Esophagus squamous epithelium (tissue), 5 donors: Measurements from ENCODE around the gene TRPC3. TPM values are rescaled to one million over a fixed set of nuclear protein-coding genes. Genes with fewer than 3 reads are reported as not detected.

ENCODE experiments used
- DNase-seq: peaks from one replicate; lab custom pipeline; 2025; lab: John Stamatoyannopoulos, UW
- H3K27ac ChIP-seq, 4 donors: fragments of 200-600 bp; sonication (generic); one replicate each; pipeline ENCODE4 v1.5.1; 2016 to 2019; ENCODE audit warnings: mild to moderate bottlenecking in 1 of 4
- H3K27me3 ChIP-seq, 4 donors: fragments of 200-600 bp; sonication (generic); 1 replicate in 3 of 4; 2 replicates in 1 of 4; pipeline versions ENCODE4 v1.5.1 to v1.6.0; 2017 to 2021; ENCODE audit warnings: antibody characterized with exemption in 1 of 4
- H3K36me3 ChIP-seq, 3 donors: fragments of 200-600 bp; sonication (generic); one replicate each; pipeline ENCODE4 v1.5.1; 2016 to 2019
- H3K4me1 ChIP-seq, 3 donors: fragments of 200-600 bp; sonication (generic); one replicate each; pipeline ENCODE4 v1.5.1; 2017 to 2019
- H3K4me3 ChIP-seq, 4 donors: fragments of 200-600 bp; sonication (generic); 1 replicate in 3 of 4; 2 replicates in 1 of 4; pipeline ENCODE4 v1.5.1; 2016 to 2019; ENCODE audit warnings: mild to moderate bottlenecking in 2 of 4, moderate library complexity in 1 of 4
- H3K9me3 ChIP-seq, 3 donors: fragments of 200-600 bp; sonication (generic); one replicate each; pipeline ENCODE4 v1.5.1; 2016 to 2019
- POLR2A ChIP-seq, 4 donors: fragments of 450-650 bp; IDR thresholded peaks; one replicate each; pipeline ENCODE4 v1.6.1; 2017; ENCODE audit warnings: antibody characterized with exemption in 4 of 4, mild to moderate bottlenecking in 4 of 4, moderate library complexity in 3 of 4
- WGBS, 2 donors: methylation state at CpG; one replicate each; pipeline ENCODE4 v1.1.5; 2018; 5-methylcytosine and 5-hydroxymethylcytosine counted together
- intact Hi-C: fragments of 100-400 bp; cut with DNase I; formaldehyde crosslinking; loops from one replicate; pipeline ENCODE4 v1.15.0; 2022
- total RNA-seq, 4 donors: library from RNA; depleted of rRNA; stranded (reverse); fragments of >200 nt; gene quantifications; one replicate each; pipeline ENCODE4 v1.1.0, GENCODE V29; 2016
- TF ChIP-seq, protein P1 (sequence below), 6 experiments: fragments of 450-650 bp in 4 of 6; fragments of 200-600 bp in 2 of 6; sonication (generic) in 2 of 6; IDR thresholded peaks; one replicate each; pipeline ENCODE4 v1.5.1; 2016 to 2019; ENCODE audit warnings: antibody characterized with exemption in 6 of 6, mild to moderate bottlenecking in 4 of 6, moderate library complexity in 4 of 6
- donor health status: DM: yes; HTN: yes; CAD: no.

The TRPC3 gene
- total RNA-seq, 4 donors from 2014 or later = 0.09 to 0.19 TPM; not detected in 2

GRCh38 chr4:121869841-121870822 is 81.7 kb downstream of the TRPC3 start, which contains the start of gene BBS7:
BBS7 (minus strand) TSS chr4:121870474; CDS start chr4:121870313, 161 bp downstream.
- peaks cover 3 to 16% (median 7%) of the 10 kb centered on the region in 3 donors for H3K4me1 ChIP-seq
- intact Hi-C loops = no loop called here
- TF ChIP-seq, protein P1, sequence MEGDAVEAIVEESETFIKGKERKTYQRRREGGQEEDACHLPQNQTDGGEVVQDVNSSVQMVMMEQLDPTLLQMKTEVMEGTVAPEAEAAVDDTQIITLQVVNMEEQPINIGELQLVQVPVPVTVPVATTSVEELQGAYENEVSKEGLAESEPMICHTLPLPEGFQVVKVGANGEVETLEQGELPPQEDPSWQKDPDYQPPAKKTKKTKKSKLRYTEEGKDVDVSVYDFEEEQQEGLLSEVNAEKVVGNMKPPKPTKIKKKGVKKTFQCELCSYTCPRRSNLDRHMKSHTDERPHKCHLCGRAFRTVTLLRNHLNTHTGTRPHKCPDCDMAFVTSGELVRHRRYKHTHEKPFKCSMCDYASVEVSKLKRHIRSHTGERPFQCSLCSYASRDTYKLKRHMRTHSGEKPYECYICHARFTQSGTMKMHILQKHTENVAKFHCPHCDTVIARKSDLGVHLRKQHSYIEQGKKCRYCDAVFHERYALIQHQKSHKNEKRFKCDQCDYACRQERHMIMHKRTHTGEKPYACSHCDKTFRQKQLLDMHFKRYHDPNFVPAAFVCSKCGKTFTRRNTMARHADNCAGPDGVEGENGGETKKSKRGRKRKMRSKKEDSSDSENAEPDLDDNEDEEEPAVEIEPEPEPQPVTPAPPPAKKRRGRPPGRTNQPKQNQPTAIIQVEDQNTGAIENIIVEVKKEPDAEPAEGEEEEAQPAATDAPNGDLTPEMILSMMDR (IDR thresholded peaks at IDR 0.05) = no peak
- TF ChIP-seq POLR2A (IDR thresholded peaks at IDR 0.05) = peak in 2 of 4 donors; percentile 56 to 73
- no peaks in the 10 kb centered on the region for H3K9me3 ChIP-seq
- H3K27ac ChIP-seq = peak within 1 kb of the TSS; percentile 88 to 95 (median 94)
- peak; percentile 80 for DNase-seq
- 0 to 2% methylated on average over 9 to 14 of the region's 58 CpGs for WGBS, 2 donors
- peaks cover 0 to 20% (median 0%) of the 10 kb centered on the region in 3 donors for H3K36me3 ChIP-seq
- H3K4me3 ChIP-seq = peak within 1 kb of the TSS; percentile 71 to 93 (median 76)
- no peaks in the 10 kb centered on the region for H3K27me3 ChIP-seq

DNA sequence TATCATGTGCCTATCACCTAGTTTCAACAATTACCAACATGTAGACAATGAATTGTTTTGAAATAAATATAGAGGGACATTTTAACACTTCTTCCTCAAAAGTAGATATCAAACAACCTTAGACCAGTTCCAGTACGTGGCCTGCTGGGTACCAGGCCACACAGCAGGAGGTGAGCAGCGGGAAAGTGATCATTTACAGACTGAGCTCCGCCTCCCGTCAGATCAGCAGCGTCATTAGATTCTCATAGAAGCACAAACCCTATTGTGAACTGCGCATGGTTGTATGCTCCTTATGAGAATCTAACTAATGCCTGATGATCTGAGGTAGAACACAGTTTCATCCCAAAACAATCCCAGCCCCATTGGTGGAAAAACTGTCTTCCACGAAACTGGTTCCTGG is 88.1 kb downstream of the TRPC3 start:
- 87 to 88% methylated on average over 7 of the region's 7 CpGs for WGBS, 2 donors
- no peak for TF ChIP-seq POLR2A (IDR thresholded peaks at IDR 0.05)
- TF ChIP-seq, protein P1 (IDR thresholded peaks at IDR 0.05) = no peak
- Histone ChIP-seq H3K4me3 (no peak overlapping the region), H3K27ac (no peak overlapping the region), H3K36me3 (peaks cover 0 to 61% (median 3%) of the 10 kb centered on the region in 3 donors), H3K9me3 (no peaks in the 10 kb centered on the region), H3K27me3 (no peaks in the 10 kb centered on the region), H3K4me1 (peaks cover 0 to 1% (median under 1%) of the 10 kb centered on the region in 3 donors)
- intact Hi-C loops = no loop called here
- no peak for DNase-seq

- peaks cover 0 to 73% (median 6%) of the 10 kb centered on the region in 3 donors for H3K36me3 ChIP-seq
- intact Hi-C loops = no loop called here
- no peak for TF ChIP-seq POLR2A (IDR thresholded peaks at IDR 0.05)
- TF ChIP-seq, protein P1 (IDR thresholded peaks at IDR 0.05) = no peak
Measured at GRCh38 chr4:121861426-121861825, 90.4 kb downstream of the TRPC3 start.

DNA sequence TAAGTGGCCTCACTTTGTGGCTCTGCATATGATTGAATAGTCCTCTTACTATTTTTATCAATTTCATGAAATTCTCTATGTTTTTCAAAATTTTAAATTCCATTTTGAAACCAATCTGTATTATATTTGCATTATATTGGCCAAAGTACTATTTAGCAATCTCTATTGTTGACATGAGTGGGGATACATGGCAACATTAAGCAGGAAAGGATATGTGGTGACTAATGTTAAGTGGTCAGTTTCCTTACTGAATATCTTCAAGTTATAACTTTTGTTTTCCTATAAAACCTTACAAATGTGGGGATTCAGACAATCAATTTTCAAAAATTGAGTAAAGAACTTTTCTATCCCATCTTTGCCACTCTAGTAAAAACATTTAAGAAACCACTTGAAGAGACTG is 91.7 kb downstream of the TRPC3 start:
- no peaks in the 10 kb centered on the region for H3K4me1 ChIP-seq
- intact Hi-C loops = no loop called here
- no peak for TF ChIP-seq POLR2A (IDR thresholded peaks at IDR 0.05)
- TF ChIP-seq, protein P1 (IDR thresholded peaks at IDR 0.05) = no peak
- H3K36me3 ChIP-seq = peaks cover 0 to 66% (median 6%) of the 10 kb centered on the region in 3 donors
- no peak for DNase-seq
- no peak overlapping the region for H3K27ac ChIP-seq
- no peak overlapping the region for H3K4me3 ChIP-seq
- no peaks in the 10 kb centered on the region for H3K27me3 ChIP-seq
- no peaks in the 10 kb centered on the region for H3K9me3 ChIP-seq

More at GRCh38 chr4:121861426-121861825, 90.4 kb downstream of the TRPC3 start:
- no peaks in the 10 kb centered on the region for H3K9me3 ChIP-seq
- H3K27ac ChIP-seq = no peak overlapping the region
- H3K4me3 ChIP-seq = no peak overlapping the region
- H3K27me3 ChIP-seq = no peaks in the 10 kb centered on the region
- 87 to 95% methylated on average over 2 of the region's 2 CpGs for WGBS, 2 donors
- H3K4me1 ChIP-seq = no peaks in the 10 kb centered on the region
- no peak for DNase-seq

DNA sequence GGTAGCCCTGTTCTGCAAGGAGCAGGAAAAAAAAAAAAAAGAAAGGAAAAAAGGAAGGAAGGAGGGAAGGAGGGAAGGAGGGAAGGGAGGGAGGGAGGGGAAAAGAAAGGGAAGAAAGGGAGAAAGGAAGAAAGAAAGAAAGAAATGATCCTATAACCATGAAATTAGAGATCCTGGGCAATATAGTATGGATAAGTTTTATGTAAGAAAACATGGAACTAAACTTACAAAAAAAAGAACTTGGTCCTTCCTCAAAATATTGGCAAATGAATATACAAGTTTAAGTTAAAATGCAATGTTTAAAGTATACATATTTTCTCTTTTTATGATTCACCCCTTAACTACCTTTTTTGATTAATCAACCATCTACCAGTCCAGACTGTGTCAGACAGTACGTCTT is 100.5 kb downstream of the TRPC3 start:
- WGBS, 2 donors = 94 to 100% methylated on average over 1 of the region's 1 CpG
- Histone ChIP-seq H3K4me3 (no peak overlapping the region), H3K36me3 (peaks cover 0 to 64% (median 4%) of the 10 kb centered on the region in 3 donors), H3K27me3 (no peaks in the 10 kb centered on the region), H3K9me3 (no peaks in the 10 kb centered on the region), H3K4me1 (no peaks in the 10 kb centered on the region), H3K27ac (no peak overlapping the region)
- TF ChIP-seq POLR2A (IDR thresholded peaks at IDR 0.05) = no peak
- TF ChIP-seq, protein P1 (IDR thresholded peaks at IDR 0.05) = no peak
- no peak for DNase-seq
- intact Hi-C loops = no loop called here
